WTC11 (cell line): ENCODE measurements around the gene DHX29. TPM values are rescaled to one million over a fixed set of nuclear protein-coding genes. Genes with fewer than 3 reads are reported as not detected.

Experiments used
- ATAC-seq: fragments of 200-7000 bp; cut with Tn5 transposase; 2 replicates; pipeline ENCODE4 v1.10.0; 2021; ENCODE audit warnings: mild to moderate bottlenecking, moderate library complexity
- Bru-seq: library from RNA; stranded (reverse); fragments of 400-500 nt; gene quantifications from one replicate; lab custom pipeline; 2021; lab: Mats Ljungman, UMichigan
- CTCF ChIA-PET: fragments of 300-600 bp; sonication (Branson Sonifier 250); formaldehyde crosslinking; loops from one replicate; lab custom pipeline; 2021; ENCODE audit warnings: antibody characterized with exemption; lab: Charles Lee
- POLR2A ChIA-PET: fragments of 350-600 bp; sonication (Branson Sonifier 250); formaldehyde crosslinking; loops from one replicate; lab custom pipeline; 2021; ENCODE audit warnings: antibody characterized with exemption; lab: Charles Lee
- DNase-seq: peaks from one replicate; pipeline ENCODE4 v3.0.0; 2021; ENCODE audit warnings: low spot score
- H3K27ac Mint-ChIP-seq: 2 replicates; pipeline ENCODE4 v1.8.0; 2021; ENCODE audit warnings: mixed read lengths
- H3K27me3 Mint-ChIP-seq: 2 replicates; pipeline ENCODE4 v1.8.0; 2021; ENCODE audit warnings: low read depth, mild to moderate bottlenecking, moderate library complexity, mixed read lengths
- H3K36me3 Mint-ChIP-seq: 2 replicates; pipeline ENCODE4 v1.8.0; 2021; ENCODE audit warnings: mixed read lengths
- H3K4me1 Mint-ChIP-seq: 2 replicates; pipeline ENCODE4 v1.8.0; 2022; ENCODE audit warnings: mixed read lengths
- H3K4me3 Mint-ChIP-seq: 2 replicates; pipeline ENCODE4 v1.8.0; 2021; ENCODE audit warnings: mild to moderate bottlenecking, moderate library complexity, mixed read lengths
- H3K9me3 Mint-ChIP-seq: 2 replicates; pipeline ENCODE4 v1.8.0; 2021; ENCODE audit warnings: mixed read lengths
- AFF4 ChIP-seq: sonication (generic); formaldehyde crosslinking; IDR thresholded peaks from 2 replicates; pipeline ENCODE4 v1.8.1; 2023; ENCODE audit warnings: mild to moderate bottlenecking, missing genetic modification reagents, borderline replicate concordance
- AR ChIP-seq: fragments of 250-450 bp; sonication (Bioruptor Pico); IDR thresholded peaks from 2 replicates; pipeline ENCODE4 v1.9.0; 2021; ENCODE audit warnings: mild to moderate bottlenecking
- ATF1 ChIP-seq: sonication (generic); formaldehyde crosslinking; IDR thresholded peaks from 2 replicates; pipeline ENCODE4 v1.8.1; 2023; ENCODE audit warnings: mild to moderate bottlenecking, moderate library complexity, missing genetic modification reagents
- MAX ChIP-seq: sonication (generic); formaldehyde crosslinking; IDR thresholded peaks from 2 replicates; pipeline ENCODE4 v1.8.0; 2022; ENCODE audit warnings: mild to moderate bottlenecking, missing genetic modification reagents
- MLX ChIP-seq: sonication (generic); formaldehyde crosslinking; IDR thresholded peaks from 2 replicates; pipeline ENCODE4 v1.8.1; 2023; ENCODE audit warnings: mild to moderate bottlenecking, missing genetic modification reagents, moderate library complexity
- PREB ChIP-seq: sonication (generic); formaldehyde crosslinking; IDR thresholded peaks from 2 replicates; pipeline ENCODE4 v1.8.1; 2022; ENCODE audit warnings: mild to moderate bottlenecking, missing genetic modification reagents, moderate library complexity, borderline replicate concordance
- SOX15 ChIP-seq: fragments of 250-450 bp; sonication (Bioruptor Pico); IDR thresholded peaks from 2 replicates; pipeline ENCODE4 v1.9.0; 2021; ENCODE audit warnings: mild to moderate bottlenecking
- USF1 ChIP-seq: sonication (generic); formaldehyde crosslinking; IDR thresholded peaks from 2 replicates; pipeline ENCODE4 v1.8.0; 2022; ENCODE audit warnings: mild to moderate bottlenecking, missing genetic modification reagents
- ZNF121 ChIP-seq: sonication (generic); formaldehyde crosslinking; IDR thresholded peaks from 2 replicates; pipeline ENCODE4 v1.8.0; 2023; ENCODE audit warnings: missing genetic modification reagents
- ZNF138 ChIP-seq: sonication (generic); formaldehyde crosslinking; conservative IDR thresholded peaks from 2 replicates; pipeline ENCODE4 v1.8.1; 2022; ENCODE audit warnings: mild to moderate bottlenecking, moderate library complexity, missing genetic modification reagents
- ZNF219 ChIP-seq: sonication (generic); formaldehyde crosslinking; IDR thresholded peaks from 2 replicates; pipeline ENCODE4 v1.8.0; 2023; ENCODE audit warnings: missing genetic modification reagents, mild to moderate bottlenecking, borderline replicate concordance
- ZNF263 ChIP-seq: sonication (generic); formaldehyde crosslinking; IDR thresholded peaks from 2 replicates; pipeline ENCODE4 v1.8.1; 2022; ENCODE audit warnings: low read depth, mild to moderate bottlenecking, moderate library complexity, missing genetic modification reagents
- ZNF281 ChIP-seq: sonication (generic); formaldehyde crosslinking; IDR thresholded peaks from 2 replicates; pipeline ENCODE4 v1.8.0; 2023; ENCODE audit warnings: mild to moderate bottlenecking, missing genetic modification reagents
- ZNF396 ChIP-seq: fragments of 250-450 bp; sonication (Bioruptor Pico); IDR thresholded peaks from 2 replicates; pipeline ENCODE4 v1.8.0; 2021; ENCODE audit warnings: mild to moderate bottlenecking, moderate library complexity, borderline replicate concordance
- ZNF416 ChIP-seq: fragments of 250-450 bp; sonication (Bioruptor Pico); IDR thresholded peaks from 2 replicates; pipeline ENCODE4 v1.9.0; 2021; ENCODE audit warnings: mild to moderate bottlenecking, inconsistent platforms
- ZNF532 ChIP-seq: fragments of 250-450 bp; sonication (Bioruptor Pico); IDR thresholded peaks from 2 replicates; pipeline ENCODE4 v1.9.0; 2021; ENCODE audit warnings: mild to moderate bottlenecking, borderline replicate concordance
- long read RNA-seq, 3 experiments: library from RNA in 1 of 3; library from capped mRNA in 1 of 3; library from polyadenylated mRNA in 1 of 3; unstranded in 2 of 3; stranded (forward) in 1 of 3; transcript quantifications; one replicate each; pipeline ENCODE4 v2.0.0, GENCODE V29; 2021
- total RNA-seq: library from RNA; stranded (reverse); gene quantifications from 3 replicates; pipeline ENCODE4 v1.2.3, GENCODE V29; 2021

Gene DHX29
- total RNA-seq (24.9 to 29.7 TPM (median 25.7 TPM) in 3 replicates), Bru-seq, nascent RNA (percentile 80 among the genes with signal in this experiment)
- long read RNA-seq, experiment 1, full-length matches to known transcripts, result 184 of 258 reads
- long read RNA-seq, experiment 1, partial matches to known transcripts, result 33 of 258 reads
- long read RNA-seq, experiment 1, other reads (novel, unspliced or antisense), result 41 of 258 reads
- long read RNA-seq, experiment 2, full-length matches to known transcripts, result 7 of 35 reads
- long read RNA-seq, experiment 2, partial matches to known transcripts, result 19 of 35 reads
- long read RNA-seq, experiment 2, other reads (novel, unspliced or antisense), result 9 of 35 reads
- long read RNA-seq, experiment 3, partial matches to known transcripts, result 19 of 21 reads
- long read RNA-seq, experiment 3, other reads (novel, unspliced or antisense), result 2 of 21 reads

- no peaks in the 10 kb centered on the region for H3K9me3 Mint-ChIP-seq
- ATAC-seq (peak; percentile 97), DNase-seq (peak; percentile 90)
- CTCF ChIA-PET, result interaction anchor here (0.9 to 2.3 kb wide), 3 partner anchors 17 to 148 kb away, joined by 4 to 8 read pairs (median 4); partner anchors contain the start of gene GPX8
- no peak within 1 kb of the TSS for H3K27ac Mint-ChIP-seq
- peaks cover 13% of the 10 kb centered on the region for H3K36me3 Mint-ChIP-seq
- H3K27me3 Mint-ChIP-seq, result no peaks in the 10 kb centered on the region
- POLR2A ChIA-PET, result interaction anchor here (0.6 to 1.9 kb wide), 6 partner anchors 9 to 996 kb away, joined by 3 to 6 read pairs (median 4); no protein-coding TSS in a partner anchor
- H3K4me1 Mint-ChIP-seq, result peaks cover 13% of the 10 kb centered on the region
- no peak within 1 kb of the TSS for H3K4me3 Mint-ChIP-seq
- no peak for TF ChIP-seq PREB
- no peak for TF ChIP-seq ATF1 (CRISPR knock-in tag)
- TF ChIP-seq AFF4, result no peak
- TF ChIP-seq ZNF219 (CRISPR knock-in tag), result no peak
- TF ChIP-seq ZNF121 (CRISPR knock-in tag), result no peak
- TF ChIP-seq SOX15, result no peak
- TF ChIP-seq MAX (CRISPR knock-in tag), result peak; percentile 88
- 0 out of 2 replicates have a peak, but pooled peaks have one; percentile 26 for TF ChIP-seq ZNF281 (CRISPR knock-in tag)
- TF ChIP-seq ZNF138 (CRISPR knock-in tag), result no peak
- TF ChIP-seq MLX, result no peak
- TF ChIP-seq ZNF263 (CRISPR knock-in tag), result no peak
- no peak for TF ChIP-seq AR (CRISPR knock-in tag)
- TF ChIP-seq USF1 (CRISPR knock-in tag), result peak; percentile 63
- no peak for TF ChIP-seq ZNF416 (CRISPR knock-in tag)
- TF ChIP-seq ZNF396 (CRISPR knock-in tag), result no peak
- TF ChIP-seq ZNF532 (CRISPR knock-in tag), result peak; percentile 28; the same call in 1 of the 2 replicates
Observed at GRCh38 chr5:55307383-55308253, at the start of gene DHX29, which contains the start of gene MTREX. DHX29 (minus strand) TSS chr5:55307694; CDS start chr5:55307573, 121 bp downstream. MTREX (plus strand) TSS chr5:55307989; CDS start chr5:55308014, 25 bp downstream.
